Panc1 (cell line): ENCODE data around the gene CAPS2. TPM values are rescaled to one million over a fixed set of nuclear protein-coding genes. Genes with fewer than 3 reads are reported as not detected.

Experiments
- ATAC-seq: fragments of 200-7000 bp; cut with Tn5 transposase; 2 replicates; pipeline ENCODE4 v1.9.1; 2020; ENCODE audit warnings: mild to moderate bottlenecking, moderate library complexity
- BruUV-seq: library from RNA; stranded (reverse); fragments of 400-500 nt; replicated peaks from 2 replicates; lab custom pipeline; 2021; lab: Mats Ljungman, UMichigan
- CTCF ChIA-PET: fragments of 300-600 bp; sonication (Branson Sonifier 250); formaldehyde crosslinking; loops from one replicate; lab custom pipeline; 2022; ENCODE audit warnings: antibody characterized with exemption; lab: Charles Lee
- POLR2A ChIA-PET: fragments of 300-600 bp; sonication (Branson Sonifier 250); formaldehyde crosslinking; loops from one replicate; lab custom pipeline; 2022; ENCODE audit warnings: antibody characterized with exemption; lab: Charles Lee
- DNase-seq: peaks from one replicate; pipeline ENCODE4 v3.0.0-alpha.2; 2010; ENCODE audit warnings: low read depth, low spot score
- H3K27ac ChIP-seq: 2 replicates; pipeline ENCODE4 v1.5.1; 2011; ENCODE audit warnings: mild to moderate bottlenecking, low read length, inconsistent platforms
- H3K27me3 ChIP-seq: fragments of 200-500 bp; sonication (Bioruptor generic); 2 replicates; pipeline ENCODE4 v1.6.0; 2014; ENCODE audit warnings: low read length, inconsistent platforms; ENCODE audit not compliant: control insufficient read depth, insufficient read depth
- H3K36me3 ChIP-seq: fragments of 200-500 bp; sonication (Bioruptor generic); 2 replicates; pipeline ENCODE4 v1.5.1; 2014; ENCODE audit warnings: inconsistent platforms, mild to moderate bottlenecking, low read length, moderate library complexity; ENCODE audit not compliant: control insufficient read depth, insufficient read depth
- H3K4me1 ChIP-seq: 2 replicates; pipeline ENCODE4 v1.5.1; 2011; ENCODE audit warnings: inconsistent platforms, mild to moderate bottlenecking, low read length, moderate library complexity; ENCODE audit not compliant: control insufficient read depth, insufficient read depth
- H3K4me3 ChIP-seq, 2 experiments: 2 replicates each; pipeline ENCODE4 v1.5.1; 2011 to 2012; ENCODE audit warnings: low read depth in 2 of 2, low read length in 2 of 2, mild to moderate bottlenecking in 2 of 2, inconsistent platforms in 1 of 2, moderate library complexity in 1 of 2
- H3K9me3 ChIP-seq: fragments of 200-500 bp; sonication (Bioruptor generic); 2 replicates; pipeline ENCODE4 v1.5.1; 2014; ENCODE audit warnings: low read depth, mild to moderate bottlenecking, inconsistent platforms, low read length, moderate library complexity; ENCODE audit not compliant: control insufficient read depth, insufficient read depth
- POLR2AphosphoS5 ChIP-seq: IDR thresholded peaks from 2 replicates; pipeline ENCODE4 v1.6.1; 2012; ENCODE audit warnings: mild to moderate bottlenecking, low read depth, low read length, moderate library complexity
- SIN3A ChIP-seq: IDR thresholded peaks from 2 replicates; pipeline ENCODE4 v1.6.1; 2012; ENCODE audit warnings: low read depth, mild to moderate bottlenecking, low read length, moderate library complexity, borderline replicate concordance; ENCODE audit not compliant: insufficient read depth
- TCF7L2 ChIP-seq: IDR thresholded peaks from 2 replicates; pipeline ENCODE4 v1.6.1; 2011; ENCODE audit warnings: mild to moderate bottlenecking, low read depth, low read length, inconsistent platforms
- in situ Hi-C: cut with HindIII; loops from 2 replicates; pipeline ENCODE4 v1.10.0; 2016; ENCODE audit warnings: low sequenced_read_pairs, low pct_unique_long_range_greater_than_20kb
- intact Hi-C: fragments of 100-400 bp; cut with micrococcal nuclease; formaldehyde crosslinking; loops from one replicate; pipeline ENCODE4 v1.10.0; 2022; ENCODE audit not compliant: unreplicated experiment
- total RNA-seq: library from RNA; stranded (reverse); gene quantifications from one replicate; pipeline ENCODE4 v1.2.1, GENCODE V29; 2021; ENCODE audit not compliant: unreplicated experiment
- TF ChIP-seq, protein P1 (sequence below): fragments of 450-650 bp; IDR thresholded peaks from 2 replicates; pipeline ENCODE4 v1.5.1; 2017; ENCODE audit warnings: mild to moderate bottlenecking
- TF ChIP-seq, protein P2 (sequence below), 2 experiments: IDR thresholded peaks; 2 replicates each; pipeline ENCODE4 v1.6.1; 2011 to 2012; ENCODE audit warnings: low read depth in 2 of 2, control low read depth in 1 of 2, low read length in 1 of 2, mild to moderate bottlenecking in 1 of 2, moderate library complexity in 1 of 2; ENCODE audit not compliant: insufficient read depth in 1 of 2

Gene CAPS2
- total RNA-seq, 1 experiment from 2014 or later = 11.8 TPM

DNA sequence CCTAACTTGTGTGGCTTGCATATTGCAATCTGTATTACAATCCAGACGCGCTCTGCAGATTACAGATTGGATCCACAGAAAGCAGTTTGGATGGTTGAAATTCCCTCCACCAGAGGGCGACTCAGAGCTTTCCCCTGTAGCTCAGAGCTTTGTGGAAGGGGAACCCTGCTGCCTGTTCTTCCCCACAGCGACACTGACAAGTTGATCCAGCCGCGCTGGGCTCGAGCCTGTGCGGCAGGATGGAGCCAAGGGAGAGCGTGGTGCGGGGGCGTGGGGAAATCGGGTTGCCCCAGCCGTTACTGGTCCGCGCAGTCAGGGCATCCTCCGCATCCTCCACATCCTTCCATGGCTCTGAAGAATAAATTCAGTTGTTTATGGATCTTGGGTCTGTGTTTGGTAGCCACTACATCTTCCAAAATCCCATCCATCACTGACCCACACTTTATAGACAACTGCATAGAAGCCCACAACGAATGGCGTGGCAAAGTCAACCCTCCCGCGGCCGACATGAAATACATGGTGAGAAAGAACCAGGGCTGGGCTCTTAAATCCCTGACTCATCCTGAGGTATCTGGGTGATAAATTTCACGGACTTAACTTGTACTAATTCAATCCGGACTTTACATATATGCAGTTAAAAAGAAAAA is 4.4 kb upstream of the CAPS2 start, which contains the start of gene GLIPR1L1:
Gene GLIPR1L1, plus strand, starts transcription at position 287 of the 647 bp plus-strand sequence. Its CDS starts 59 bp downstream, at position 346.
- peak within 1 kb of the TSS; percentile 41 to 51 for H3K4me3 ChIP-seq
- no TSS peak for BruUV-seq
- no peaks in the 10 kb centered on the region for H3K27me3 ChIP-seq
- ChIA-PET POLR2A (no interaction called here), CTCF (no interaction called here)
- DNase-seq (peak; percentile 66), ATAC-seq (peak; percentile 79)
- H3K9me3 ChIP-seq = no peaks in the 10 kb centered on the region
- intact Hi-C loops (loop anchor here (10.0 kb wide), 1 partner anchor 150 kb away; the partner anchor contains the start of gene GLIPR1), in situ Hi-C loops (no loop called here)
- no peaks in the 10 kb centered on the region for H3K36me3 ChIP-seq
- TF ChIP-seq, protein P1, sequence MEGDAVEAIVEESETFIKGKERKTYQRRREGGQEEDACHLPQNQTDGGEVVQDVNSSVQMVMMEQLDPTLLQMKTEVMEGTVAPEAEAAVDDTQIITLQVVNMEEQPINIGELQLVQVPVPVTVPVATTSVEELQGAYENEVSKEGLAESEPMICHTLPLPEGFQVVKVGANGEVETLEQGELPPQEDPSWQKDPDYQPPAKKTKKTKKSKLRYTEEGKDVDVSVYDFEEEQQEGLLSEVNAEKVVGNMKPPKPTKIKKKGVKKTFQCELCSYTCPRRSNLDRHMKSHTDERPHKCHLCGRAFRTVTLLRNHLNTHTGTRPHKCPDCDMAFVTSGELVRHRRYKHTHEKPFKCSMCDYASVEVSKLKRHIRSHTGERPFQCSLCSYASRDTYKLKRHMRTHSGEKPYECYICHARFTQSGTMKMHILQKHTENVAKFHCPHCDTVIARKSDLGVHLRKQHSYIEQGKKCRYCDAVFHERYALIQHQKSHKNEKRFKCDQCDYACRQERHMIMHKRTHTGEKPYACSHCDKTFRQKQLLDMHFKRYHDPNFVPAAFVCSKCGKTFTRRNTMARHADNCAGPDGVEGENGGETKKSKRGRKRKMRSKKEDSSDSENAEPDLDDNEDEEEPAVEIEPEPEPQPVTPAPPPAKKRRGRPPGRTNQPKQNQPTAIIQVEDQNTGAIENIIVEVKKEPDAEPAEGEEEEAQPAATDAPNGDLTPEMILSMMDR = peak; percentile 81
- no peak for TF ChIP-seq SIN3A
- peaks cover 2% of the 10 kb centered on the region; the same call in 1 of the 2 replicates for H3K4me1 ChIP-seq
- H3K27ac ChIP-seq = peak within 1 kb of the TSS; percentile 49

DNA sequence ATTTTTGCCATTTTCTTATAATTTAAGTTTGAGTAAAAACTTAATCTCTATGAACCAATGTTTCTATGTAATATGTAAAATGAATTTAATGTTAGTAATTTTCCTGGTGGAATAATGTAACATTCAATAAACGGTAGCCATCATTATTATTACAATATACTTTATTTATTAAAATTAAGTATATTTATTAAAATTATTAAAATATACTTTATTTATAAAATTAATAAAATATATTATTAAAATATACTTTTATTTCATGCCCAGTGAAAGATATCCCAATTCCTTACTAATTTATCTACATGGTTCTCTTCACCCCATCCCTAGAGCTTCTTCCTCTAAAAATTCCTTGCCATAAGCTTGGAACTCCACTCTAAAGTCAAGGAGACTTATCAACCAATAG is 2.5 kb downstream of the CAPS2 start:
- CTCF ChIA-PET = no interaction called here
- intact Hi-C loops = no loop called here
- BruUV-seq = no TSS peak

More for the DNA sequence above, 2.5 kb downstream of the CAPS2 start:
- H3K4me1 ChIP-seq = peaks cover 9% of the 10 kb centered on the region
- no peaks in the 10 kb centered on the region for H3K9me3 ChIP-seq
- POLR2A ChIA-PET = interaction anchor here (0.6 kb wide), 1 partner anchor 27 kb away, joined by 3 read pairs; no protein-coding TSS in a partner anchor
- no peaks in the 10 kb centered on the region for H3K36me3 ChIP-seq
- TF ChIP-seq, protein P2, sequence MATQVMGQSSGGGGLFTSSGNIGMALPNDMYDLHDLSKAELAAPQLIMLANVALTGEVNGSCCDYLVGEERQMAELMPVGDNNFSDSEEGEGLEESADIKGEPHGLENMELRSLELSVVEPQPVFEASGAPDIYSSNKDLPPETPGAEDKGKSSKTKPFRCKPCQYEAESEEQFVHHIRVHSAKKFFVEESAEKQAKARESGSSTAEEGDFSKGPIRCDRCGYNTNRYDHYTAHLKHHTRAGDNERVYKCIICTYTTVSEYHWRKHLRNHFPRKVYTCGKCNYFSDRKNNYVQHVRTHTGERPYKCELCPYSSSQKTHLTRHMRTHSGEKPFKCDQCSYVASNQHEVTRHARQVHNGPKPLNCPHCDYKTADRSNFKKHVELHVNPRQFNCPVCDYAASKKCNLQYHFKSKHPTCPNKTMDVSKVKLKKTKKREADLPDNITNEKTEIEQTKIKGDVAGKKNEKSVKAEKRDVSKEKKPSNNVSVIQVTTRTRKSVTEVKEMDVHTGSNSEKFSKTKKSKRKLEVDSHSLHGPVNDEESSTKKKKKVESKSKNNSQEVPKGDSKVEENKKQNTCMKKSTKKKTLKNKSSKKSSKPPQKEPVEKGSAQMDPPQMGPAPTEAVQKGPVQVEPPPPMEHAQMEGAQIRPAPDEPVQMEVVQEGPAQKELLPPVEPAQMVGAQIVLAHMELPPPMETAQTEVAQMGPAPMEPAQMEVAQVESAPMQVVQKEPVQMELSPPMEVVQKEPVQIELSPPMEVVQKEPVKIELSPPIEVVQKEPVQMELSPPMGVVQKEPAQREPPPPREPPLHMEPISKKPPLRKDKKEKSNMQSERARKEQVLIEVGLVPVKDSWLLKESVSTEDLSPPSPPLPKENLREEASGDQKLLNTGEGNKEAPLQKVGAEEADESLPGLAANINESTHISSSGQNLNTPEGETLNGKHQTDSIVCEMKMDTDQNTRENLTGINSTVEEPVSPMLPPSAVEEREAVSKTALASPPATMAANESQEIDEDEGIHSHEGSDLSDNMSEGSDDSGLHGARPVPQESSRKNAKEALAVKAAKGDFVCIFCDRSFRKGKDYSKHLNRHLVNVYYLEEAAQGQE (IDR thresholded peaks at IDR 0.05; ENCODE audit: insufficient read depth in 1 of 2, low read depth in 2 of 2, low read length in 1 of 2) = no peak
- TF ChIP-seq POLR2AphosphoS5 (no peak), SIN3A (no peak), TCF7L2 (no peak)
- TF ChIP-seq, protein P1 = no peak
- no peaks in the 10 kb centered on the region for H3K27me3 ChIP-seq
- no peak for DNase-seq
- no peak overlapping the region for H3K27ac ChIP-seq
- ATAC-seq = no peak
- in situ Hi-C loops = no loop called here
- H3K4me3 ChIP-seq = no peak overlapping the region
